GM21367 (cell line): ENCODE data around the gene NUCKS1.
"Not testable (repeated sequence)": the region's sequence is repeated elsewhere in the genome, so short reads cannot be mapped to it uniquely, and the experiment has no call there.

Source experiments
- ATAC-seq: cut with Tn5 transposase; IDR thresholded peaks from one replicate; pipeline ENCODE4 v1.9.1; 2021; ENCODE audit not compliant: unreplicated experiment

NUCKS1 gene

GRCh38 chr1:205733438-205734175 lies 16.4 kb downstream of the NUCKS1 start:
- no peak for ATAC-seq

DNA sequence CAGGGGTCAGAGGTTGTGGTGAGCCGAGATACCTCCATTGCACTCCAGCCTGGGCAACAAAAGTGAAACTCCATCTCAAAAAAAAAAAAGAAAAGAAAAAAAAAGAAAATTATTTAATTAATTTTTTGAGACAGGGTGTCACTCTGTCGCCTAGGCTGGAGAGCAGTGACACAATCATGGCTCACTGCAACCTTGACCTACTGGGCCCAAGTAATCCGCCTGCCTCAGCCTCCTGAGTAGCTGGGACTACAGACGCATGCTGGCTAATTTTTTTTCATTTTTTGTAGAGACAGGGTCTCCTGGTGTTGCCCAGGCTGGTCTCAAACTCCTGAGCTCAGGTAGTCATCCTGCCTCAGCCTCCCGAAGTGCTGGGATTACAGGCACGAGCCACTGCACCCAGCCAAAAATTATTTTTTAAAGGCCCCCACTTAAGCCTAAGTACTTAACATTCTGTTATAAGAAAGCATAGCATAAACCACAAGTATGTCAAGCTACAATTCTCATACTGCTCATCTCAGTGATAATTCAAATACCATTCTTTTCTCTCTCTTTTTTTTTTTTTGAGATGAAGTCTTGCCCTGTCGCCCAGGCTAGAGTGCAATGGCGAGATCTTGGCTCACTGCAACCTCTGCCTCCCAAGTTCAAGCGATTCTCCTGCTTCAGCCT lies 19.9 kb downstream of the NUCKS1 start:
- no peak for ATAC-seq

- no peak for ATAC-seq
These were observed 23.3 kb downstream of the NUCKS1 start for GRCh38 chr1:205726619-205727125.

DNA sequence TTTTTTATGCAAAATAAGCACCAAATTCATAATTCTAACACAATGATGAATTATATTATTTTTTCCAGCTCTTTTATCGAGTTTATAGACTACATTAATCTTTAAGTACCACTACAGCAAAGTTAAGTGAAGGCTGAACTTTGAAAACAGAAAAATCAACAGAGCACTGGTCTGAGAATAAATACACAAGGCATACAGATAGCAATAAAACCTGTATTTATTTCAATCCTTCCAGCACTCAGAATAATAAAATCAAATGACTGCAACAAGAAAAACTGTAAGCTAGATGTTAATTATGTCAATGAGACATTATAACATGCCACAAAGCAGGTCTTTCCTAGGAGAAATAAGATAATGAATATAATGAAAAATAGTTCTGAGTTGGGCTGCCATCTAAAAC lies 24.5 kb downstream of the NUCKS1 start:
- no peak for ATAC-seq

GRCh38 chr1:205720740-205721139 lies 29.2 kb downstream of the NUCKS1 start:
- ATAC-seq: not testable (repeated sequence)

DNA sequence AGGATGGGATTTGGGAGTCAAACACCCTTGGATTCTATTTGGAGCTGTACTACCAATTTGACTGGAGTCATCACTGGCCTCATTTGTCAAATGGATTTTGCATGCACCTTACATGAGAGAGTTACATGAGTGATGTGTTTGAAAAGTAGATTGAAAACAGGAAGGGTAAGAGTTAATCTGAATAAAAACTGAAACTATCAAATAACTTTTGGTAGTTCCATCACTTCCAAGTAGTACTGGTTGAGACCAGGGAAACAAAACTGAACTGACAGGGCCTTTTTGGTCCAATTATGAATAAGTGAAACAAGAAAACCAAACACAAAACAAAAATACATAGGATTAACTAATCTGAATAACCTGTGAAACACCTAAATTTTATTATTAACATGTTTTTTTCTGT lies 30.2 kb downstream of the NUCKS1 start:
- ATAC-seq: no peak

DNA sequence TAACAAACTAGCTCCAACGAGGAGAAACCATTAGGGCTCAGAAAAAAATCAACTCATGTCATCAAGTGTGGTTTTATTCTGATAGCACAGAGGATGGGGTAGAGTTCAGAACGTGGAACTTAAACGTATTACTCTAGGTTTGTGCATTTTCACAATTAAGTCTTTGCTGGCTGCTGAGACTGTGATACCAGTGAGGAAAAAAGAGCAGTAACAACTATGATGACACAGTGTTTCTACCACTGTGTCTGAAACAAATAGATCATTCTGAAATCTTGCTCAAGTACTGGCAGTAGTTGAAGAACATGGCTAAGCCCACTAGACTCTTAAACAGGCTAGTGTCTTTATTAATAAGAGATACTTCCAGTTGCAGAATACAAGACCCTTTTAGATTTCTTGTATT lies 31.0 kb downstream of the NUCKS1 start:
- no peak for ATAC-seq

GRCh38 chr1:205716371-205717132 lies 33.4 kb downstream of the NUCKS1 start:
- ATAC-seq: no peak

GRCh38 chr1:205715628-205716027 lies 34.4 kb downstream of the NUCKS1 start:
- ATAC-seq: no peak

GRCh38 chr1:205714906-205715246 lies 35.1 kb downstream of the NUCKS1 start:
- ATAC-seq: no peak

GRCh38 chr1:205714190-205714905 lies 35.6 kb downstream of the NUCKS1 start:
- no peak for ATAC-seq

- ATAC-seq: no peak
These were observed 38.6 kb downstream of the NUCKS1 start for GRCh38 chr1:205711105-205712048.

DNA sequence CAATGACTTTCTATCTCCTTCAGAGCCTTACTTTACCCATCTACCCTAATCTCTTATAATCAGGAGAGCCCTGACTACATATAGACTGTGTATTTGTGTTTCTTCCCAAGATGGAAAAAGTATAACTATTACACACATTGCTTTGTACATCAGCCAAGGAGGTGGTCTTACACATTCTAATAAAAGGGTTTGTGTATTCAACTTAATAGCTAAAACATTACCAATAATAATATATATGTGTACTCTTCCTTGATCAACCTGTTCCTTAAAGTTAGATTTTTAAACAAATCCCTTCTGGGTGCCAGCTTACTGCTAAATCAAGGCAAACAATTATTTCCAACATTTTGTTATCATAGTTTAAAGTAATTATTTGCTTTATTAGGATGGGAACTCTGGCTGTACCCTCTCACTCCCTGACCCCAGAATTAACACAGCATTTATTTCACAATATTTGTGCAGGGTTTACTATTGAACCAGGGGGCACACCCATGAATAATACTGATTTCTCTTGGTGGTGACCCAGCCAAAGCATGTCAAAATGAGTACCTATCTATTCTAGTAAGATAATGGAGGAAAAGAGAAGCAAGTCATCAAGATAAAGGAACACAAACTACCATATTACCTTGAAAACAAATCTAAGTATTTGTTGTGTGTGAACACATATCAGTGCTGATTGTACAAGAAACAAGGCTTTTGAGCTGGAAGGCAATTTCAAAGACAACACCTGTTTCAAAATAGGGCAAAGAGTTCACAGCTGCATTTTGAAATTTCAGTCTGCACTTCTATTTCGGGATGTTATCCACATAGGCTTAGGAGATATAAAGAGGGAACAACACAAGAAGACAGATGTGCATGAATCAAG lies 39.5 kb downstream of the NUCKS1 start:
- no peak for ATAC-seq

- ATAC-seq: no peak
These were observed 40.3 kb downstream of the NUCKS1 start for GRCh38 chr1:205709640-205710039.

- ATAC-seq: no peak
These were observed 41.0 kb downstream of the NUCKS1 start for GRCh38 chr1:205709059-205709398.

GRCh38 chr1:205706601-205707502 lies 43.1 kb downstream of the NUCKS1 start:
- no peak for ATAC-seq

GRCh38 chr1:205704903-205705302 lies 45.1 kb downstream of the NUCKS1 start:
- ATAC-seq: no peak

DNA sequence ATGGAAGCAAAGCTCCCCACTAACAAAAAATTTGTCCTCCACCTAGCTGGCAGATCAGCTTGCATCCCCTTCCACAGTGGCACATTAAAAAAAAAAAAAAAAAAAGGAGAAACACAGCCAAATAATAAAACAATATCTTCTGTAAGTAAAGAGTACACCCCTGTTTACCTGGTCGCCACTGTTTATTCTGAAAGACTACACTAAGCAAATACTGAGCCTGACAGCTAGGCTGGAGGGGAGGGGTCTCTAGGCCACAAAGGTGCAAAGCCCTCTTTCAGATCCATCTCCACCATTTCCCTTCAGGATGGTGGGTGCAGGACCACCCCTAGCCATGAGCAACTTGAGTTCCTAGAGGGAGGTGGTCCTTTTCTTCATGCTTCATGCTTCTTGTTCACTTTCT lies 46.9 kb downstream of the NUCKS1 start:
- no peak for ATAC-seq
